Measurements from ENCODE around the gene CCDC30.

GRCh38 chr1:42439940-42440339, 23.1 kb upstream of the CCDC30 start:
- TF ChIP-seq, protein P1, sequence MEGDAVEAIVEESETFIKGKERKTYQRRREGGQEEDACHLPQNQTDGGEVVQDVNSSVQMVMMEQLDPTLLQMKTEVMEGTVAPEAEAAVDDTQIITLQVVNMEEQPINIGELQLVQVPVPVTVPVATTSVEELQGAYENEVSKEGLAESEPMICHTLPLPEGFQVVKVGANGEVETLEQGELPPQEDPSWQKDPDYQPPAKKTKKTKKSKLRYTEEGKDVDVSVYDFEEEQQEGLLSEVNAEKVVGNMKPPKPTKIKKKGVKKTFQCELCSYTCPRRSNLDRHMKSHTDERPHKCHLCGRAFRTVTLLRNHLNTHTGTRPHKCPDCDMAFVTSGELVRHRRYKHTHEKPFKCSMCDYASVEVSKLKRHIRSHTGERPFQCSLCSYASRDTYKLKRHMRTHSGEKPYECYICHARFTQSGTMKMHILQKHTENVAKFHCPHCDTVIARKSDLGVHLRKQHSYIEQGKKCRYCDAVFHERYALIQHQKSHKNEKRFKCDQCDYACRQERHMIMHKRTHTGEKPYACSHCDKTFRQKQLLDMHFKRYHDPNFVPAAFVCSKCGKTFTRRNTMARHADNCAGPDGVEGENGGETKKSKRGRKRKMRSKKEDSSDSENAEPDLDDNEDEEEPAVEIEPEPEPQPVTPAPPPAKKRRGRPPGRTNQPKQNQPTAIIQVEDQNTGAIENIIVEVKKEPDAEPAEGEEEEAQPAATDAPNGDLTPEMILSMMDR (IDR thresholded peaks at IDR 0.05 in 8 of 11, conservative IDR thresholded peaks at IDR 0.05 in 3 of 11), result no peak
- no peak for TF ChIP-seq POLR2A (IDR thresholded peaks at IDR 0.05)
- TF ChIP-seq POLR2AphosphoS5 (IDR thresholded peaks at IDR 0.05), result no peak
